ENCODE data around the gene POLR1G. TPM values are rescaled to one million over a fixed set of nuclear protein-coding genes. Genes with fewer than 3 reads are reported as not detected.

The POLR1G gene
- total and polyA plus RNA-seq, 2 experiments from 2014 or later, result 33.0 to 85.9 TPM

DNA sequence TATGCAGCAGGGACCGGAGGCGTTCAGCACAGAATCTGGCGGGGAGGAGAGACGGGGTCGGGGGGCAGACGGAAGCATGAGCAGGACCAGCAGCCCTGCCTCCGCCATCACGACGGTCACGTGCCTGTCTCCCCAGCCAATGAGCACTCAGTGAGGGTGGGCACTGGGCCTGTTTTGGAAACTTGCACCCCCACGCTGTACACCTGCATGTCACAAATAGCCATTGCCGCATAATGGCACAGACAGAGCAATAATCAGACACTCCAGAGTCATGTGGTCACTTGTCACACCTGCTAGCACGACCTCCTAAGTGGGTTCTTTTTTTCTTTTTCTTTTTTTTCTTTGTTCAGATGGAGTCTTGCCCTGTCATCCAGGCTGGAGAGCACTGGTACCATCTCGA, 44.8 kb upstream of the POLR1G start (continued):
- no peak for TF ChIP-seq ZNF462 (CRISPR knock-in tag; IDR thresholded peaks at IDR 0.05)
- no peak for TF ChIP-seq POLR2AphosphoS5 (IDR thresholded peaks at IDR 0.05; ENCODE audit: low read depth)
- no peak for TF ChIP-seq STAT1 (IDR thresholded peaks at IDR 0.05; ENCODE audit: unreplicated experiment)

DNA sequence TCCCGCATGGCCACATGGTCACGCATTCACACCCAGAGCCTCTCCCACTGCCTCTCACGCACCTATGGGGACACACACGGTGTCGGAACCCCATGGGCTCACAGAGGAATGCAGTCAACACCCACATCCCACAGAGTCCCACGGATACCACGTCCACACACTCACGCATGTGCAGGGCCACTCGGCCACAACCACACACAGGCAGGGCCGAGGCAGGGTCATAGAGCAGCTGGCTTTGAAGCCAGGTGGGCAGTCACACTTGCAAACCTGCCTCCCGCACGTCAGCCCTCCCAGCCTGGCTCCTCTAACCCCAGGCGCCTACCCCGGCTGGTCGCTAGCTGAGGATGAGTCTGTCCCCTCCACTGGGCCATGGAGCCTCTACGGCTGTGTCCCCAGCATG, 44.2 kb upstream of the POLR1G start:
- Histone ChIP-seq H3K4me1 (ENCODE audit: insufficient read depth) (no peaks in the 10 kb centered on the region), H3K27me3 (ENCODE audit: insufficient read depth) (no peaks in the 10 kb centered on the region), H3K9me2 (ENCODE audit: insufficient read depth) (no peaks in the 10 kb centered on the region), H2AFZ (no peak overlapping the region), H3K4me2 (no peak overlapping the region), H3F3A (replicated peaks; ENCODE audit: low read depth) (peaks cover 3% of the 10 kb centered on the region; the same call in 1 of the 2 replicates), H3K4me3 (no peak overlapping the region), H3K79me2 (replicated peaks; ENCODE audit: insufficient read depth) (peaks cover 2% of the 10 kb centered on the region; the same call in 1 of the 2 replicates), H3K27ac (ENCODE audit: low read depth) (no peak overlapping the region), H4K20me1 (replicated peaks; ENCODE audit: insufficient read depth) (peaks cover 15% of the 10 kb centered on the region), H3K36me3 (ENCODE audit: insufficient read depth) (peaks cover 20% of the 10 kb centered on the region)
- Mint-ChIP-seq H3K27ac (no peak overlapping the region), H3K36me3 (ENCODE audit: low read depth) (peaks cover 56% of the 10 kb centered on the region), H3K27me3 (ENCODE audit: insufficient read depth, low read depth, poor library complexity) (peaks cover 11% of the 10 kb centered on the region), H3K4me3 (no peak overlapping the region; the same call in 2 of the 3 replicates), H3K4me1 (no peaks in the 10 kb centered on the region; the same call in 2 of the 3 replicates), H3K9me3 (no peaks in the 10 kb centered on the region)
- DNase-seq (ENCODE audit: low spot score) (no peak), ATAC-seq (no peak)
- TF ChIP-seq ZNF462 (CRISPR knock-in tag; IDR thresholded peaks at IDR 0.05), result no peak
- no peak for TF ChIP-seq ZNF331 (CRISPR knock-in tag; IDR thresholded peaks at IDR 0.05; ENCODE audit: low read depth)
- TF ChIP-seq EZH2 (IDR thresholded peaks at IDR 0.05; ENCODE audit: low read depth, unreplicated experiment), result no peak
- TF ChIP-seq POLR2AphosphoS5 (IDR thresholded peaks at IDR 0.05; ENCODE audit: low read depth), result no peak
- no peak for TF ChIP-seq ZNF114 (CRISPR knock-in tag; IDR thresholded peaks at IDR 0.05)
- TF ChIP-seq, protein P1, sequence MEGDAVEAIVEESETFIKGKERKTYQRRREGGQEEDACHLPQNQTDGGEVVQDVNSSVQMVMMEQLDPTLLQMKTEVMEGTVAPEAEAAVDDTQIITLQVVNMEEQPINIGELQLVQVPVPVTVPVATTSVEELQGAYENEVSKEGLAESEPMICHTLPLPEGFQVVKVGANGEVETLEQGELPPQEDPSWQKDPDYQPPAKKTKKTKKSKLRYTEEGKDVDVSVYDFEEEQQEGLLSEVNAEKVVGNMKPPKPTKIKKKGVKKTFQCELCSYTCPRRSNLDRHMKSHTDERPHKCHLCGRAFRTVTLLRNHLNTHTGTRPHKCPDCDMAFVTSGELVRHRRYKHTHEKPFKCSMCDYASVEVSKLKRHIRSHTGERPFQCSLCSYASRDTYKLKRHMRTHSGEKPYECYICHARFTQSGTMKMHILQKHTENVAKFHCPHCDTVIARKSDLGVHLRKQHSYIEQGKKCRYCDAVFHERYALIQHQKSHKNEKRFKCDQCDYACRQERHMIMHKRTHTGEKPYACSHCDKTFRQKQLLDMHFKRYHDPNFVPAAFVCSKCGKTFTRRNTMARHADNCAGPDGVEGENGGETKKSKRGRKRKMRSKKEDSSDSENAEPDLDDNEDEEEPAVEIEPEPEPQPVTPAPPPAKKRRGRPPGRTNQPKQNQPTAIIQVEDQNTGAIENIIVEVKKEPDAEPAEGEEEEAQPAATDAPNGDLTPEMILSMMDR (conservative IDR thresholded peaks at IDR 0.05; ENCODE audit: low read depth in 2 of 2), result no peak
- TF ChIP-seq STAT1 (IDR thresholded peaks at IDR 0.05; ENCODE audit: unreplicated experiment), result no peak
- no peak for TF ChIP-seq EZH2phosphoT487 (IDR thresholded peaks at IDR 0.05; ENCODE audit: unreplicated experiment)
